Memory B cell (primary cell): ENCODE results near the gene FAM241B.

Source experiments
- ATAC-seq: fragments of 150-1000 bp; cut with Tn5 transposase; 2 replicates; pipeline ENCODE4 v1.10.0; 2021; ENCODE audit warnings: low read depth, mild to moderate bottlenecking, moderate library complexity
- DNase-seq, 2 donors: peaks; one replicate each; pipeline ENCODE4 v3.0.0; 2022; ENCODE audit warnings: low spot score in 2 of 2
- H3K27ac Mint-ChIP-seq: one replicate; pipeline ENCODE4 v1.8.0; 2022; ENCODE audit warnings: mild to moderate bottlenecking, moderate library complexity, mixed read lengths
- H3K27me3 Mint-ChIP-seq: one replicate; pipeline ENCODE4 v1.8.0; 2022; ENCODE audit warnings: mixed read lengths
- H3K36me3 Mint-ChIP-seq: one replicate; pipeline ENCODE4 v1.8.0; 2022; ENCODE audit warnings: mild to moderate bottlenecking, mixed read lengths
- H3K4me1 Mint-ChIP-seq: one replicate; pipeline ENCODE4 v1.8.0; 2022; ENCODE audit warnings: mixed read lengths
- H3K4me3 Mint-ChIP-seq: one replicate; pipeline ENCODE4 v1.8.0; 2022; ENCODE audit warnings: mild to moderate bottlenecking, moderate library complexity, mixed read lengths
- H3K9me3 Mint-ChIP-seq: one replicate; pipeline ENCODE4 v1.8.0; 2022; ENCODE audit warnings: mixed read lengths

The FAM241B gene

DNA sequence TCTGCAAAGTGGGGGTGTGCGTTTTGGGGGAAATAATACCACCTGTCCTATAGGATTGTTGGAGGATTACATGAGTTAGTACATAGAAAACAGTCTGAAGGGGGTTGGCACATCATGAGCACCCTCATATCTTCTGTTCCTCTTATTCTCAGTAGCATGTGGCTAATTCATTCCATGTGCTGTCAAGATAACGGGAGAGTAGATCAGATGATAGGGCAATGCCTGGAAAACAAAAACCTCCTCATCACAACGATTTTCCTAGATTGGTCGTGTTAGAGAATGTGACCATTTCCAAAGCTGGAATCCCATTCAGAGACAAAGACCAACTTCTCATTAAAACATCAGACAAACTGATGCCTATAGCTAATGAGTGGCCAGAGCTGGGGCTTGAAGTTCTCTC, 50.6 kb downstream of the FAM241B start:
- H3K36me3 Mint-ChIP-seq: no peaks in the 10 kb centered on the region

DNA sequence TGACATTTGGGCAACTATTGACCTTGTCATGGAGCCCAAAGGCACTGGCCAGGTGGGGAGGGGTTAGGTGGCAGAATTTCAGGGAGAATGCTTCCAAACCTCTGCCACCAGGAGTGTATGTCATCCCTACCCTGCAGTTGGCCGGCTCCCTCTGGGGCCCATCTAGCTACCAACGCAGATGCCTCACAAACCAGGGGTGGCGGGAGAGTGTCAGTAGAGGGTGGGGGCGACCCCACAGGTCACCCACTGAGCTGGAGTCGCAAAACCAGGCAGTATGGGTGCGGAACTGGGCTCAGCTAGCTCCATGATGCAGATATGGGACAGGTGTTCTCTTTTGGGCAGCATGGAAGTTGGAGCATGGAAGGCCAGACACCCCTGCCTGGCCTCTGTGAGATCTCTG, 51.4 kb downstream of the FAM241B start:
- Mint-ChIP-seq H3K4me1 (no peaks in the 10 kb centered on the region), H3K4me3 (no peak overlapping the region), H3K36me3 (no peaks in the 10 kb centered on the region), H3K27me3 (peaks cover 15% of the 10 kb centered on the region), H3K27ac (no peak overlapping the region), H3K9me3 (no peaks in the 10 kb centered on the region)
- ATAC-seq: no peak
- no peak for DNase-seq

More for the DNA sequence above, 50.6 kb downstream of the FAM241B start:
- Mint-ChIP-seq H3K27ac (no peak overlapping the region), H3K27me3 (peaks cover 17% of the 10 kb centered on the region), H3K4me3 (no peak overlapping the region), H3K4me1 (no peaks in the 10 kb centered on the region), H3K9me3 (no peaks in the 10 kb centered on the region)
- DNase-seq: no peak
- ATAC-seq: no peak

DNA sequence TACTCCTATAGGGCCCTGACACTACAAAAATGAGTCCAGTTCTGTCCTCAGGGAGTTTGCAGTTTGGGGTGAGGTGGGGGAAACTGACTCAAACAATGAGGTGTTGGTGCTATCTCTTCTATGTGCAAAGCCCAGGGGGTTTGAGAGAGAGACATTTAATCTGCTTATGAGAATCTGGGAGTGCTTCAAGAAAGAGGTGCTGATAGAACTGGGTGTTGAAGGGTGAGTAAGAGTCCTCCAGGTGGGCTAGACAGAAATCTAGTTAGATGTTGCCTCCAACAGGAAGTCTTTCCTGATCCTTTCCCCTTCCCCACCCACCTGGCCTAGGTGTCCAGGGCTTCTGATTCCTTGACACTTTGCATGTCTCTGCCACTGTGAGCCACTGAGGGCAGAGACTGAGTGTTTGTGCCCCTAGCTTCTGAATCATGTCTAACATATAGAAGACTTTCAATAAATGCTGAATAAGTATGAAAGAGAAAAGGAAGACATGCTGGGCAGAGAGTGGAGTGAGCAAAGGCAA, 53.0 kb downstream of the FAM241B start:
- DNase-seq: no peak
- Mint-ChIP-seq H3K4me1 (no peaks in the 10 kb centered on the region), H3K9me3 (no peaks in the 10 kb centered on the region), H3K27me3 (peaks cover 11% of the 10 kb centered on the region), H3K36me3 (no peaks in the 10 kb centered on the region), H3K27ac (no peak overlapping the region), H3K4me3 (no peak overlapping the region)
- no peak for ATAC-seq
